Testis (tissue), 3 donors: Measurements from ENCODE around the gene CTAG1B. TPM values are rescaled to one million over a fixed set of nuclear protein-coding genes. Genes with fewer than 3 reads are reported as not detected.
"Not testable (repeated sequence)": the region's sequence is repeated elsewhere in the genome, so short reads cannot be mapped to it uniquely, and the experiment has no call there.

Experiments used
- DNase-seq: peaks from one replicate; pipeline ENCODE4 v3.0.0-alpha.2; 2019
- H3K27ac ChIP-seq, 2 donors: fragments of 200-600 bp; sonication (generic); one replicate each; pipeline ENCODE4 v1.5.1; 2019
- H3K27me3 ChIP-seq: fragments of 200-600 bp; sonication (generic); one replicate; pipeline ENCODE4 v1.5.1; 2019
- H3K36me3 ChIP-seq: fragments of 200-600 bp; sonication (generic); one replicate; pipeline ENCODE4 v1.5.1; 2017; ENCODE audit warnings: low read depth; ENCODE audit errors: missing control alignments
- H3K4me1 ChIP-seq: fragments of 200-600 bp; sonication (generic); one replicate; pipeline ENCODE4 v1.5.1; 2019
- H3K4me3 ChIP-seq, 2 donors: fragments of 200-600 bp; sonication (generic); one replicate each; pipeline ENCODE4 v1.5.1; 2017 to 2019
- H3K9me3 ChIP-seq: fragments of 200-600 bp; sonication (generic); one replicate; pipeline ENCODE4 v1.5.1; 2017
- CTCF ChIP-seq, 3 experiments: fragments of 450-650 bp in 2 of 3; fragments of 200-600 bp in 1 of 3; sonication (generic) in 1 of 3; IDR thresholded peaks; one replicate each; pipeline ENCODE4 v1.5.1; 2016 to 2019; ENCODE audit warnings: antibody characterized with exemption in 3 of 3, mild to moderate bottlenecking in 2 of 3, moderate library complexity in 1 of 3
- POLR2A ChIP-seq: fragments of 450-650 bp; IDR thresholded peaks from one replicate; pipeline ENCODE4 v1.6.1; 2017; ENCODE audit warnings: antibody characterized with exemption, mild to moderate bottlenecking, moderate library complexity
- WGBS, 2 donors: methylation state at CpG; one replicate each; pipeline ENCODE4 v1.1.5; 2018; 5-methylcytosine and 5-hydroxymethylcytosine counted together
- intact Hi-C: fragments of 100-400 bp; cut with DNase I; formaldehyde crosslinking; loops from one replicate; pipeline ENCODE4 v1.15.1; 2023; ENCODE audit warnings: low total_unique reads
- polyA plus RNA-seq: library from polyadenylated mRNA; stranded (reverse); fragments of 350-450 nt; fragmentation: Illumina TruSeq; extraction: RNeasy Lipid Tissue Mini Kit (QIAGEN cat#74804); gene quantifications from one replicate; pipeline ENCODE4 v1.2.3, GENCODE V29; 2014; ENCODE audit warnings: low read depth, low replicate concordance; ENCODE audit not compliant: insufficient read depth
- small RNA-seq, 2 donors: library from RNA; depleted of rRNA; stranded (forward); fragments of <200 nt; gene quantifications; one replicate each; pipeline ENCODE3, GENCODE V24; 2016
- total RNA-seq, 2 donors: library from RNA; depleted of rRNA; stranded (reverse); fragments of >200 nt; gene quantifications; one replicate each; pipeline ENCODE4 v1.2.3, GENCODE V29; 2016

The CTAG1B gene
- total and polyA plus RNA-seq, 3 donors from 2014 or later: 7.1 to 20.3 (median 18.0) TPM

- DNase-seq: no peak
- H3K4me1 ChIP-seq: no peaks in the 10 kb centered on the region
- intact Hi-C loops: no loop called here
- H3K27ac ChIP-seq: no peak overlapping the region
- no peak overlapping the region for H3K4me3 ChIP-seq
- H3K36me3 ChIP-seq: no peaks in the 10 kb centered on the region
- H3K9me3 ChIP-seq: no peaks in the 10 kb centered on the region
- H3K27me3 ChIP-seq: no peaks in the 10 kb centered on the region
- TF ChIP-seq CTCF (IDR thresholded peaks at IDR 0.05) (no peak), POLR2A (no peak)
- WGBS, 2 donors: 92 to 95% methylated on average over 4 to 5 of the region's 5 CpGs
Observed at GRCh38 chrX:154592505-154592904, 26.6 kb downstream of the CTAG1B start.

- H3K27ac ChIP-seq, H3K27me3 ChIP-seq, intact Hi-C loops, H3K36me3 ChIP-seq, DNase-seq, H3K4me3 ChIP-seq, H3K4me1 ChIP-seq, H3K9me3 ChIP-seq: not testable (repeated sequence)
- WGBS, 2 donors: no CpG with 5 or more reads among the region's 13 CpGs
Observed at GRCh38 chrX:154590415-154590814, 28.7 kb downstream of the CTAG1B start.

GRCh38 chrX:154584585-154585183, 34.4 kb downstream of the CTAG1B start, which contains the start of gene CTAG1A:
CTAG1A (plus strand) TSS chrX:154585133; CDS start chrX:154585207, 74 bp downstream.
- DNase-seq, H3K27me3 ChIP-seq, H3K36me3 ChIP-seq, H3K9me3 ChIP-seq, H3K27ac ChIP-seq, H3K4me3 ChIP-seq, H3K4me1 ChIP-seq, intact Hi-C loops: not testable (repeated sequence)
- WGBS, 2 donors: no CpG with 5 or more reads among the region's 39 CpGs

GRCh38 chrX:154582994-154583393, 36.1 kb downstream of the CTAG1B start:
- H3K4me3 ChIP-seq, H3K9me3 ChIP-seq, H3K4me1 ChIP-seq, intact Hi-C loops, H3K27me3 ChIP-seq, H3K27ac ChIP-seq, H3K36me3 ChIP-seq, DNase-seq: not testable (repeated sequence)
- WGBS, 2 donors: no CpG with 5 or more reads among the region's 8 CpGs

GRCh38 chrX:154575076-154575475, 44.0 kb downstream of the CTAG1B start:
- H3K9me3 ChIP-seq, H3K4me3 ChIP-seq, H3K27me3 ChIP-seq, H3K27ac ChIP-seq, DNase-seq, H3K4me1 ChIP-seq, intact Hi-C loops, H3K36me3 ChIP-seq: not testable (repeated sequence)
- WGBS, 2 donors: no CpG with 5 or more reads among the region's 5 CpGs

GRCh38 chrX:154573061-154573460, 46.0 kb downstream of the CTAG1B start:
- H3K27ac ChIP-seq, DNase-seq, H3K4me1 ChIP-seq, H3K27me3 ChIP-seq, H3K4me3 ChIP-seq, intact Hi-C loops, H3K36me3 ChIP-seq, H3K9me3 ChIP-seq: not testable (repeated sequence)
- WGBS, 2 donors: no CpG with 5 or more reads among the region's 10 CpGs

GRCh38 chrX:154570361-154570760, 48.7 kb downstream of the CTAG1B start:
- H3K27me3 ChIP-seq, H3K36me3 ChIP-seq, H3K9me3 ChIP-seq, H3K4me1 ChIP-seq, H3K4me3 ChIP-seq, intact Hi-C loops, DNase-seq, H3K27ac ChIP-seq: not testable (repeated sequence)
- WGBS, 2 donors: no CpG with 5 or more reads among the region's 11 CpGs

Small RNAs within 50 kb of the gene (small RNA-seq; reads per million reads assigned to genes)
- 0 reads per million in 2 donors for gene AC244090.1
- gene AC244107.2: 0 reads per million in 2 donors

Other genes starting within 250 kb of the CTAG1B start
- 100 to 1,000 TPM; 400 to 532 TPM for gene FLNA, start 244.6 kb downstream of the CTAG1B start, total RNA-seq
- 474 TPM for gene FLNA, start 244.6 kb downstream of the CTAG1B start, polyA plus RNA-seq
- 10 to 100 TPM; 65.6 to 69.6 TPM for gene EMD, start 240.0 kb downstream of the CTAG1B start, total RNA-seq
- 74.2 TPM for gene EMD, start 240.0 kb downstream of the CTAG1B start, polyA plus RNA-seq
- 1,000 to 10,000 TPM in 1 of 2 donors, 100 to 1,000 TPM in 1; 925 to 1,913 TPM for gene RPL10, start 220.9 kb downstream of the CTAG1B start, total RNA-seq
- 1,423 TPM for gene RPL10, start 220.9 kb downstream of the CTAG1B start, polyA plus RNA-seq
- gene DNASE1L1, start 210.0 kb downstream of the CTAG1B start, total RNA-seq: 10 to 100 TPM; 36.5 to 42.2 TPM
- gene DNASE1L1, start 210.0 kb downstream of the CTAG1B start, polyA plus RNA-seq: 18.5 TPM
- gene TAFAZZIN, start 207.7 kb downstream of the CTAG1B start, total RNA-seq: 10 to 100 TPM; 32.1 to 48.7 TPM
- 11.8 TPM for gene TAFAZZIN, start 207.7 kb downstream of the CTAG1B start, polyA plus RNA-seq
- 100 to 1,000 TPM in 1 of 2 donors, 10 to 100 TPM in 1; 95.1 to 158 TPM for gene ATP6AP1, start 190.6 kb downstream of the CTAG1B start, total RNA-seq
- gene ATP6AP1, start 190.6 kb downstream of the CTAG1B start, polyA plus RNA-seq: 119 TPM
- 100 to 1,000 TPM; 158 to 162 TPM for gene GDI1, start 182.1 kb downstream of the CTAG1B start, total RNA-seq
- gene GDI1, start 182.1 kb downstream of the CTAG1B start, polyA plus RNA-seq: 118 TPM
- gene FAM50A, start 175.1 kb downstream of the CTAG1B start, total RNA-seq: 10 to 100 TPM; 38.4 to 38.5 TPM
- 29.6 TPM for gene FAM50A, start 175.1 kb downstream of the CTAG1B start, polyA plus RNA-seq
- 10 to 100 TPM; 37.3 to 63.5 TPM for gene PLXNA3, start 161.0 kb downstream of the CTAG1B start, total RNA-seq
- 24.7 TPM for gene PLXNA3, start 161.0 kb downstream of the CTAG1B start, polyA plus RNA-seq
- 10 to 100 TPM; 29.1 to 30.9 TPM for gene LAGE3, start 140.0 kb downstream of the CTAG1B start, total RNA-seq
- 12.4 TPM for gene LAGE3, start 140.0 kb downstream of the CTAG1B start, polyA plus RNA-seq
- gene UBL4A, start 132.7 kb downstream of the CTAG1B start, total RNA-seq: 10 to 100 TPM; 16.8 to 18.9 TPM
- 13.3 TPM for gene UBL4A, start 132.7 kb downstream of the CTAG1B start, polyA plus RNA-seq
- gene SLC10A3, start 128.7 kb downstream of the CTAG1B start, total RNA-seq: 10 to 100 TPM; 25.0 to 26.5 TPM
- gene SLC10A3, start 128.7 kb downstream of the CTAG1B start, polyA plus RNA-seq: 22.4 TPM
- 10 to 100 TPM; 24.7 to 41.1 TPM for gene FAM3A, start 103.0 kb downstream of the CTAG1B start, total RNA-seq
- 24.0 TPM for gene FAM3A, start 103.0 kb downstream of the CTAG1B start, polyA plus RNA-seq
- 100 to 1,000 TPM; 263 to 419 TPM for gene G6PD, start 72.4 kb downstream of the CTAG1B start, total RNA-seq
- 206 TPM for gene G6PD, start 72.4 kb downstream of the CTAG1B start, polyA plus RNA-seq
- 10 to 100 TPM; 28.1 to 38.7 TPM for gene IKBKG, start 71.7 kb downstream of the CTAG1B start, total RNA-seq
- 27.9 TPM for gene IKBKG, start 71.7 kb downstream of the CTAG1B start, polyA plus RNA-seq
- gene CTAG1A, start 34.1 kb downstream of the CTAG1B start, total RNA-seq: 10 to 100 TPM; 14.7 to 18.1 TPM
- 7.1 TPM for gene CTAG1A, start 34.1 kb downstream of the CTAG1B start, polyA plus RNA-seq
- 10 to 100 TPM; 17.3 to 27.6 TPM for gene CTAG2, start 34.3 kb upstream of the CTAG1B start, total RNA-seq
- gene CTAG2, start 34.3 kb upstream of the CTAG1B start, polyA plus RNA-seq: 8.4 TPM
- 10 to 100 TPM; 30.5 to 30.6 TPM for gene GAB3, start 131.8 kb upstream of the CTAG1B start, total RNA-seq
- gene GAB3, start 131.8 kb upstream of the CTAG1B start, polyA plus RNA-seq: 9.1 TPM
- 10 to 100 TPM; 66.4 to 93.1 TPM for gene DKC1, start 143.6 kb upstream of the CTAG1B start, total RNA-seq
- 58.8 TPM for gene DKC1, start 143.6 kb upstream of the CTAG1B start, polyA plus RNA-seq
- gene MPP1, start 186.2 kb upstream of the CTAG1B start, total RNA-seq: 10 to 100 TPM; 36.4 to 46.2 TPM
- 21.9 TPM for gene MPP1, start 186.2 kb upstream of the CTAG1B start, polyA plus RNA-seq
- gene SMIM9, start 215.4 kb upstream of the CTAG1B start, total RNA-seq: under 1 TPM in 1 of 2 donors, not detected in 1; 0.87 TPM
- 0.51 TPM for gene SMIM9, start 215.4 kb upstream of the CTAG1B start, polyA plus RNA-seq